Stimulated activated CD4-positive, alpha-beta T cell treated with anti-CD3 and anti-CD28 coated beads, Interleukin-1b, Interleukin-23, amount 100 ng/mL, for 48 hours (primary cell): ENCODE results near the gene CDH23.

ENCODE experiments used
- DNase-seq: peaks from one replicate; pipeline ENCODE4 v3.0.0-alpha.2; 2020

Gene CDH23

DNA sequence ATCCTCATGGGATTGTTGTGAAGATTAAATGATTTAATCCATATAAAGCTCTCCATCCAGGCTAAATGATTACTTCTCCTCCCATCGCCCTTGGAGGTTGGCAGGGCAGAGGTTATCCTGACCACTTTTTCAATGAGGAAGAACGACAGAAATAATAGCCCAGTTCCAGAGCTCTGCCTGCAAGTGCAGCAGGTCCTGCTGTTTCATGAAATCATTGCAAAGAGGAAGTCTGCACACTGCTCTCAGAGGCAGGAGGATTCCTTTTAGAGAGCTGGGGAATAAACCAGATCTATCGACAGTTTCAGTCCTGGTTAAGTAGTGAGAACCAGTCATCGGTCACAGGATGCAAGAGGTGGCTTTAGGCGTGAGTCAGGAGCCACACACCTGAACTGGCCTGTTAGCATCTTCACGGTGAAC is 25.0 kb upstream of the CDH23 start:
- DNase-seq: no peak

DNA sequence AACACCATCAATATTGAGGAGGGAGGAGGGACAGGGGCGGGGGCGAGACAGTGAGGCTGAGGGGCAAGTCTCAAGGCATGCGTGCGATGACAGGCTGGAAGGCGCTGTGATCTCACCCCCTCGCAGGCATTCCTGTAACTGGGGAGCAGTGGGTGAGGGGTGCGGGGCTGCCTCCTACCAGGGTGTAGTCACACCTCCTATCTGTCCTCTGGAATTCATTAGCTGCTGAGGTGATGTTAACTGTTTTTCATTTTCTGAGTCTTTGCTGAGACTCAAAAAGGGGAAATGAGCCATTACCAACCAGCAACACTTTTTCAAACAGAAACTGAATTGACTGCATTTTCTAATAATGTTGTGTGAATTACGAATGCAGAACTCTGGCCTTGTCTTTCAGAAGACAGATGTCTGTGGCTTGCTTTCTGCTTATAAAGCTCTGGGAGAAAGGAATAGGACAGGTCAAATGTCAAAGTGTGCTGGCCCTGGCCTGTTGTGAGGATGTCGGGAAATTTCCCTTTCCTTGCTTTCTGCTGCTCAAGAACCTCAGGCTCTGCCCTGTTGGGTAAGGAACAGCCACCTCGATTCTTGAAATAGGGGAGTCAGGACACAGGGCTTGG is 23.7 kb upstream of the CDH23 start:
- no peak for DNase-seq

DNA sequence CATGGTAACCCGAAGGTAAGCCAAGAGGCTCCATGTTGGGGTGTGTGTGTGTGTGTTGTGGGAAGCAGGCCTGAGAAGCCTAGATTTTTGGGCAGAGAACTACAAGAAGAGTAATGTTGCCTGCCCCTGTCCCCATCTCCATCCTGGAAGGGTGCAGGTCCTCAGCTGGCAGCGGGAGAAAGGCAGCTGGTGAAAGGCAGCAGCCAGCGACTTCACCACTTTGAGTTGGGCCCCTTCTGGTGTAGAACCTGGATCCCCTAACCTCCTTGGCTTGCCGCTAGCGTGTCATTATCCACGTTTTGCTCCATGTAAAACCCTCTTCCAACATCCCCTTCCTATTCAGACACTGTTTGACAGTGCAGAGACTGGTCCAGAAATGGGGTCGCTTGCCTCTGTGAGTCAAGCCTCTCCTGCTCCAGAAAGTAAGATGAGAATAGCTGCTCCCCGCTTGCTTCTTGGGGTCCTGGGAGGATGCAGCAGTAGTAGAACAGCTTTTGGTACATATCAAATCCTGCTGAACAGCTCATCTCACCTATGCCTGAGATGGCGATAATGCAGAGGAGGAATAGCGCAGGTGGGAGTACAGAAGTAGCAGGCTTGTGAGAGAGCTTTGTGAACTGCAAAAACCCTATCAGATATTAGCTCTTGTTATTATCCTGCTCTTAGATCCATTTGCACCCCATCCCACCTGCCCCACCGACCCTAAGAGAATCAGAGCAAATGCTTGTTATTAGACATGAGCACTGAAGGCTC is 22.1 kb upstream of the CDH23 start:
- no peak for DNase-seq

DNA sequence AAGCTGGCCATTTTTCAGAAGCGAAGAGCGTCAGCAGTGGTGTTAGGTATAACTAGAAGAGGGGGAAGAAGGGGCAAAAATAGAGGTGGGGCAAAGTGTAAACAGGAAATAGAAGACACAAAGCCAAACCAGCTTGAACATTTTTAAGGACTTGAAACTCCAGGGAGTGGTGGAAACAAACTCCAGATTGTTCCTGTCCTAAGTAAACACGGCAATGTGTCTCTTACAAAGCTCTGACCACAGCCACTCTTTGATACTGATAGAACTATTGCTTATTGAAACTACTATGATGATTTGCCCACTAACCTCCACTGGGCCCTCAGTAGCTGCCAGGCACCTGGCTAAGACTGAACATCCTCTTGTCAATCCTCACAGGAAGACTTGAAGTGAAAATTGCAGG is 20.8 kb upstream of the CDH23 start:
- DNase-seq: no peak

DNA sequence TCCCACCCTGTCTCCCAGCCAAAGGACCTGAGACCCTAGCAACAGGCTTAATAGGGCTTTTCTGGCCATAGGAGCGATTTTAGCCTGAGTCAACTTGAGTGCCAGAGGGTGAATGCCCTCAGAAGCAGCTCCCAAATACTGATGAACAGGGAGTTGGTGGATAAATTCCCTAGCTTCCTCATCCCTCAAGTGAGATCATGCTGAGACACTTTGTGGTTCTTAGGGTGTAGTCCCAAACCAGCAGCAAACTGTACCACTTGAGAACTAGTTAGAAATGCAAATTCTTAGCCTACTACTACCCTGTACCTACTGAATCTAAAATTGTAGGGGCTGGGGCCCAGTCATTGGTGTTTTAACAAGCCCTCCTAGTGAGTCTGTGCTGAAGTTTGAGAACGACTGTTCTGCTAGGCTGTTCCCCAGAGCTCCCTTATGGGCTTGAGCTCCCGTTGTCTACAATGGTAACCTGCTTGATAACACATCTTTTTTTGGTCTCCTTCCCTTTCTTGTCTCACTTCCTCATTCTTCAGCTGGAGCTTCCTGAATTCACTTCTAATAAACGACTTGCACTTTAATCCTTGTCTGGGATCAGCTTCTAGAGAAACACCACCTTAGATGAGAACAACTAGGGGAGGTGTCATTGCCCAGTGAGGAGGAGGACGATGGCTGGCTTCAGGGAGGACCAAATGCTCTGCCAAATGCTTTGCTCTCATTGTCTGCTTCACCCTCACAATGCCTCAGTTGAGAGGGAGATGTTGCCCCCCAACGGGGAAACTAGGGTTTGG is 18.2 kb upstream of the CDH23 start:
- DNase-seq: no peak

DNA sequence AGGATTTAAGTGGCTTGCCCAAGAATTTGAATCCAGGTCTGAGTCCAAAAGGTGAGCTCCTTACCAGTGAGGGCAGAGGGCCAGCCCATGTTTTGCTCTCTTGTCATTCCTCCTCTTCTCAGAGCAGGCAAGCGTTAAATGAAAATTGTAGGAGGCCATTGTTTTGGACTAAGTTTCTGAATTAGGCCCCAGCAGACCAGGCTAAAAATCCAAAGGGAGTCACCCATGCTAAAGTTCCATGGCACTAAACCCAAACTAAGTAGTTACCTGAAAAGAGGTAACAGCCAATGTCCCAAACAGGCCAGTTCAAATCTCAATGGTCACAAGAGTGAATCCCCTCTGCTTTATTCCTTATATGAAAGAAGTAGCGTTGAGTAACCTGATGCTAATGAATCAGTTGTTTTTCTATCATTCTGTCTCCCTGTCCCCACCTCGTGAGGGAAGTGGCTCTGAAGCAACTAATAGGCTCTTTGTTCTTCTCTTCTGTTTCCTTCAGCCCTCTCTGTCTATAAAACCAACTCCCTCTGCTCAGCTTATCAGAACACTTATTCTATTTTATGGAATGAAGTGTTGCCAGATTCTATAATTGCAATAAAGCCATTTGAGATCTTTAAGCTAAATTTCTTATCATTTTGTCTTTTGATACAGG is 17.5 kb upstream of the CDH23 start:
- DNase-seq: no peak

DNA sequence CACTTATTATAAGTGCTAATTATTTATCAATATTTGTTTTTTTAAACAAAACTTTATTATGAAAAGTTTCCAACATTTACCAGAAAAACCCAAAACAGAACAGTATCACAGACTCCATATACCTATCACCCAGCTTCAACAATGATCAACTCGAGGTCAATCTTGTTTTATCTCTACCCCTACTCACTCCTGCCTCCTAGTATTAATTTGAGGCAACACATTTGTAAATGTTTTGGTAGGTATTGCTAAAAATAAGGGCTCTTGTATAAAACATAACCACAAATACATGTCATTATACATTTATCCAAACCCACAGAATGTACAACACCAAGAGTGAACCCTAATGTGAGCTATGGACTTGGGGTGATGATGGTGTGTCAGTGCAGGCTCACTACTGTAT is 15.9 kb upstream of the CDH23 start:
- no peak for DNase-seq

DNA sequence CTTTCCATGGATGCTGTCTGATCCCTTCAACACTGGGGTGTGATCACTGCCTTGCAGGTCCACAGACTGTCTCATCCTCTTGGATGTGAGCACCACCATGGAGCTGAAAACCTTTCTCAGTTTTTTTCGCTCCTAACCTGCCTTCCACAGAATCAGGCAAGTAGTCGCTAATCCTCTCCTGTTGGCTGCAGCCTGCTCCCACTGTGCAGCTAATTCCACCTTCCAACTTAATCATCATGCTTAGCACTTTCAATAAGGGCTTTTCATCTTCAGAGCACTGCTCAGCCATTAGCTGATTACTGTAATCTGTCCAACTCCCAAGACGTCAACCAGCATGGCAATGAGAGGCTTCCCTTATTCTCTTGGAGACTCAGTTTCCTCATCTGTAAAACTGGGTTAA is 15.1 kb upstream of the CDH23 start:
- no peak for DNase-seq

DNA sequence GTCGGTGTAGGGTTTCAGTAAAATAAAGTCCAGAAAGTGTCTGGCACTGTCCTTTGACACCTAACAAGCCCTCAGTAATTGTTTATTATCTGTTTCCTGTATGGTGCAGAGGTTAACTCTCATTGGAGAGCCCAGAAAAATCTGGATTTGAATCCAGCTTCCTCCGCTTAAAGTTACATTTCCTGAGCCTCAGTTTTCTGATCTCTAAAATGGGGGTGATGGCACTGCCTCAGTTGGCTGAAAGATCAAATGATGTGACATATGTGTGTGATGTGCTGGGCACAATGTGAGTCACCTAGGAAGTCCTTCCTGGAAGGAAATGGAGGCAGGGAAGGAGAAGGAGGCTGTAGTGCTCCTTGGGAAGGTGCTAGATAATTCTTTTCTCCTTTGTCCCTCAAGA is 14.7 kb upstream of the CDH23 start:
- DNase-seq: no peak

DNA sequence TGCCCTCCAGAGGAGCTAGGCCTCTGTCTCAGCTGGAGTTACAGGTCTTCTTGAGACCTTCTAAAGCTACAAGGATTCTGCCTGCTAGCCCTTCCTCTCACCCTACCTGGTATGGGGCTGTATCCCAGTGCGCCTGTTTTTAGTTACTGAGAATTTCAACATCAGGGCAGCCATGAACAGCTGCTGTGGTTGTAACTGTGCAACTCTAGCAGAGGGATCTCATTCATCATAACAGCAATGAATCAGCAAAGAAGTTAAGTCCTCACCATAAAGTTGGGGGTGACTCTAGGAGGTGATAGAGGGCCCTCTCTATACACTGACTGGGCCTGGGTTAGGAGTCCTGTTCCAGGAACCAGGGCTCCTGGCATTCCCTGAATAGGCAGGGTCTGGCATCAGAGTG is 14.0 kb upstream of the CDH23 start:
- DNase-seq: no peak

DNA sequence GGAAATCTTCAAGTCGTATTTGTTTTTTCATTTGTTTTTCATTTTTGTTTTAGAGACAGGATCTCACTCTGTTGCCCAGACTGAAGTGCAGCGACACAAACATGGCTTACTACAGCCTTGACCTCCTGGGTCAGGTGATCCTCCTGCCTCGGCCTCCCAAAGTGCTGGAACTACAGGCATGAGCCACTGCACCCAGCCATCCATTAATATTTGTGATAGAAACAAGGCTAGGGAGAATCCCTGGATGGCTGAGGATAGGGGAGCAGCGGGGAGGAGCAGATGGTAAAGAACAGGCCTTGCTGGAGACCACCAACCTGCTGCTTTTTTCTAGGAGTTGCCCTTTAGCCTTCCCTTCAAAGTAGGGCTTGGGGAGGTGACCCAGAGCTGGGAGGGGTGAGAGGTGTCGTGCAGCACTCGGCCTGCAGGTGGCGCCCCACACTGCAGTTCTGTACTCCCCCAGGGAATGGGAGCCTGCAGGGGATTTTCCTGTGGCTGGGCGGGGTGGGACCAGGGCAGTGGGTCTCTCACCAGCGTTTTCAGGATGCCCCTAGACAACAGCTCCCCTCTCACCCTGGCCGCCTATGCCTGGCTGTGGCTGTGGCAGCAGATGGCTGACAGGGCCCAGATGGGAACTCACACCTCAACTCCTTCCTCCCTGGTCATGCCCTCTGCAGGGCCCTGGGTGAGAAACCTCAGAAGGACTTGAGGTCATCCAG is 12.6 kb upstream of the CDH23 start:
- DNase-seq: peak; percentile 68

DNA sequence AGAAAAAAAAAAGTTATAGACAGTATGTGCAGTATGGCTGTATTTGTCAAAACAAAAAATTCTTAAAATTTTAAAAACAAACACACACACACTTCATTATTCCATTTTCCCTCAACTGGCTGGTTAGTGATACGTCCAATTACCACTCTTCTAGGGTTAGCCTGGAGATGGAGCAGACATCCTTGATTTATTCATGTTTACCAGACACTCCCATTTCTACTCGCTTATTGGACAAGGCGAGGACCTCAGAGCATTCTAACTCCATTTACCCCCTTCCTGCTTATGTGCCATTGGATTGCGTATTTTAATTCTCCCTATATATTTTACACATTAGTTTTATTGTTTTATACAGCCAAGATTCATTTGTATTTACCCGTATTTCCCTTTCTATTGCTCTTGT is 8.5 kb upstream of the CDH23 start:
- DNase-seq: no peak

DNA sequence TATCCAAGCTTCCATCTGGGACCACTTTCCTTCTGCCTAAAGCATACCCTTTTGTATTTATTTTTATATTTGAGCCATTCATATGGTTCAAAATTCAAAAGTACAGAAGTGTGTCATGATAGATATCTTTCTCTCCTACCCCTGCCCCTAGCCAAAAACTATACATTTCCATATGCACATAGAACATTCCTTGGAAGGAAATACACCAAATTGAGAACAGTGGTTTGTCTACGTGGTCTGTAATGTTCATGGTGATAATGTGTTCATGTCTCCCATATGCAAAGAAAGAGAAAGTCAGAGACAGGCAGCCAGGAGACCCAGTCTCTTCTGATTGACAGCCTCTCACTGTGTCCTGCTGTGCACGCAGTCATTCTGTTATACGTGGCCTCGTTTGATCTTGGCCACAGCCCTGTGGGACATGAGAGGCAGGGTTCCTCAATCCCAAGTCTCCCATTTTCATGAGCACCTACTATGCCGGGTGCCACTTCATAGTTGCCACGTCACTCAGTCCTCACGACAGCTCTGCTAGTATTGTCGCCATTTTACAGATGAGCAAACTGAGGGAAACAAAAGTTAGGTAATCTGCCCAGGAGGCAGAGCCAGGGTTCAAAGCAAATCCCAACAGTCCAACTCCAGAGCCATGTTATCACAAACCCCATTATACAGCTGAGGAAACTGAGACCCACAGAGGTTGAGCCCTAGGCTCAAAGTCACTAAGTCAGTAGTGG is 8.0 kb upstream of the CDH23 start:
- no peak for DNase-seq

DNA sequence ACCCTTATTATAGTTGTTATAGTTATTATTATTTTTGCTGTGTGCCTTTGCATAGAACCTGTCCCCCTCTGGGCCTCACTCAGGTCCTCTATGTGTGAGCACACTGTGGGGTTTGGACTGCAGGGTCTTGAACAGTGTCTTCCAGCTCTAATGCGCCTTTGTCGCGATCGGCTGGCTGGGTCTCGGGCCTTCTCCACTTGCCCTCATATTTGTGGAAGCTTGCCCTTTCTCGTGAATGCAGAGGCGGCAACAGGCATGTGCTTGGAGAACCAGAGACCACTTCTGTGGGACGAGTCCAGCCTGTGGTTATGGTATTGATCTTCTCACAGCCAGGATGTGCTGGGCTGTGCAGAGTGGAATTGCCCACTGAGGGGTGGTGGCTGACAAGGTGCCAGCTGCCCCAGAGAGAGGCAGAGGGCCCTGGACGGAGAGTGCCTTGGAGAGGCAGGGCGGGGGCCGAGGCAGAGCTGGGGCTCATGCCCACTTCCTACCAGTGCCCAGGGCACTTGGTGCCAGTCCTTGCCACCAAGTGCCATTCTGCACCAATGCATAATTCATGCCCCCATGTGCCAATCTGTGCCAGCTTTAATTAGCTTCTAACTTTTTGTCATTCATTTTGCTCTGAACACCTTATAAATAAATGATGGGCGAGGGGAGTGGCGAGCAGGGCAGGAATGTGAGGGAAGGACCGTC is 6.8 kb upstream of the CDH23 start:
- no peak for DNase-seq

DNA sequence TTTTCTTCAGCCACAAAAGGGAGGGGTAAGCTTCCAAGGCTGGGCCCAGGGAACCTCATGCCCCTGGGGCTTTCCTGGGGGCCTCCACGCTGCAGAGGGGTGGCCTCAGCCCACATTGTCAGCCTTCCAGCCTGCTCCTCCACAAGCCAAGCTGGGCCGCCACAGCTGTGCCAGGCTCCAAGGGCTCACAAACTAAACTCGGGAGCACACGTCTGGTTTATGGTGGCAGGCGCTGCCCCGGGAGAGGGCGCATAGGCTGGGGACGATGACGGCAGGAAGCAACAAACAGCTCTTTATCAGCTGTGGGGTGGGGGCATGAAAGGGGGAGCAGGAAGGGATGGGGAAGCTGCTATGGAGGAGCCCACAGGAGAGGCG is 6.3 kb upstream of the CDH23 start:
- DNase-seq: no peak

DNA sequence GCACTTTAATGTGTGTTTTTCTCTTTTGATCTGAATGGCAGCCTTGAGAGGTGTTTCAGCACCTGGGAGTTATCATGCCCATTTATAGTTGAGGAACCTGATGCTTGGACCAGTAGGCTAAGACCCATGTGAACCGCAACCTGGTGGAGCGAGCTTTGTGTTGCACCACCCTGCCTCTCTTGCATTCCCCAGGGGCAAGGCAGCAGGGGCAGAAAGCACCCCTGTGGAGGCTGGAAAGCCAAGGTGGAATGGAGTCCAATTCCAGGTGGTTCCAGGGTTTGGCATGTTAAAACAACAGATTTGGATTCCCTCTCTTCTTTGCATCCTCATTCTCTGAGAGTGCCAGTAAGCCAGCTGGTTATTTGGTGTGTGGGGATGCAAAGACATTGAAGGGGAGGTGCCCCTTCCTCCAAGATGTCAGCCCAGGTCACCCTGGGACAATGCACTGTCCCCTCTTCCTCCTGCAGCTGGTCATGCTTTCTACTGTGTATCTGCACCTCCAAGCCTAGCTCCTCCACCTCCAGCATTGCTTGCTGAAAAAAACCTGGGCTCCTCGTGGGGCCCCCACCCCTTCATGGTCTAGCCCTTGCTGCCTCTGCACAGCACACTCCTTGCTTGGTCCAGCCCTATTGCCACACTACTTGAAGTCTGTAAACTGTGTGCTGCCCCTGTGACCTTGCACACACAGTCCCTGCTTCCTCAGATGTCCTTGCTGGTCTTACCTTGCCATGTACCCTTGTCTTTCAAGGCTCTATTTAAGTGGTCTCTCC is 5.6 kb upstream of the CDH23 start:
- DNase-seq: no peak

DNA sequence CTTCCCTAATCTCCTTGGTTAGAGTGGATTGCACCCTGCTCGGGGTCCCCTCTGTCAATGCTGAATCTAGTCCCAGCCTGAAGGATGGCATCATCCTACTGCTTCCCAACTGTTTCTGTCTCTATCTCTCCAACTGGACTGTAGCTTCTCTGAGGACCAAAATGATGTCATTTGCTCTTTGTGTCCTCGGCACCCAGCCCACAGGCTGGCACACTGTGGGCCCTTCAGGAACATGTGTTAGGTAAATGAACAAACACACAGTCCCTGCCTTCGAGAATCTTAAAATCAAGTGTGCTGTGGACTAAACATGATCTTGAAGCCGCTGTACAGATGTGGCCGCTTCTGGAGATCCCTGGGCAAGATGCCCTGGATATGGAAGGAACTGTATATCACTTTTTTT is 5.0 kb upstream of the CDH23 start:
- DNase-seq: no peak

DNA sequence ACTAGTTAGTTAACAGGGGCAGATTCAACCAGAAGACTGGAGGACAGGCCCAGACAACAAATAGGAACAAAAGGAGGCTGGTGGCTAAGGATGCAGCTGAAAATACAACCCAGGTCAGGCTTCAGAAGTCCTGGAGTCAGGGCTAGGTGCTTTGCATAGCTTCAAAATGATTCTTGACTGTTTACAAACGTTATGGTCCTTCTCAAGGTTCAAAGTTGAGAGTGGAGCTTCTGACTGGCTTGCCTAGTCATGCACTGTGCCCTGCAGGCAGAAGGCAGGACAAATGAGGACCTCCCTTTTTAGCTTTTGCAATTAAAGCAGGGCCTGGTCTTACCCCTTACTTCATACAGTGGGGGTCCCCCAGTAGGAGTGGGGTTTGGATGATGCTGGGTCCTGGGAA is 4.4 kb upstream of the CDH23 start:
- DNase-seq: no peak

DNA sequence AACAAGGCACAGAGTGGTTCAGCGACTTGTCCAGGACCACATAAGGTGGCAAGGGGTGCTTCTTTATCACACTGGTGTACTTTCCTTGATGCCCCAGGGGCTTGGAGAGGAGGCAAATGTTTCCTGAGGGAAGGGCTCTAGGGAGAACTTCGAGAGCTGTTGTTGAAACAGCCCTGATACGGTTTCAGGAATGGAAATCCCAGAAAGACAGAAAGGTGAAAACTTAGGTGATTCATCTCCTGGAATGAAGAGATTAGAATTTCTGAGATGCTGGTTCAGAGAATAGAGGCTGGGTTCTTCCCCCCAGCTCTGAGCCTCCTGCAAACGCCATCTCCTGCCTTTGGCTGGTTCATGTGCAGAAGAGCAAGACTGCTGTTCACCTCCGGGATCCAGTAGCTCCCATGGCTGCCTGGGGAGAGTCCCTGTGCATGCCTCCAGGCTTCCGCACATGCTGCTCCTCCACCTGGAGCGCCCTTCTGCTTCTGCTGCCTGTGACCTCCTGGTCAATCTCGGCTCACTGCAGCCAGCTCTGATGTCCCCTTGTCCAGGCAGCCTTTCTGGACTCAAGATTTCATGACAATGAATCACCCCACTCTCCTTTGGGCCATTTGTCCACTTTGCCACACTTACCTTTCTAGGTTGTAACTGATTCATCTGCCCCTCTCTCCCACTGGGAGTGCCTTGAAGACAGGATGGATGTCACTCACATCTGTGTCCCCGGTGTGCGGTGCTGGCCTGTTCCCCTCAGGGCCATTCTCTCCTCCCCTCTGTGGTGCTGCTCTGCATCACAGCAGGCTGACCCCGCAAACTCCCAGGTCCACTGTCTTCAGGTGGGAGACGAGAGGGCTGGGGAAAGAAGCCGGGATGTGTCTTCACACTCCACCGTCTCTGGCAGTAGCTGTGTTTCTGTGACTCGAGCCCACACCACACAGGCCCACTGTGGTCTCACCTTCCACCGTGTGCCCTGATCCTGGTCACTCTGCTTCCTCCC is 3.6 kb upstream of the CDH23 start:
- DNase-seq: no peak
